SU-DHL-6 (cell line): ENCODE measurements around the gene FJX1.

Source experiments
- H2AFZ ChIP-seq: fragments of 200-600 bp; sonication (generic); 2 replicates; pipeline ENCODE4 v1.6.1; 2014; ENCODE audit warnings: low read depth, mild to moderate bottlenecking, moderate library complexity, mixed read lengths, antibody characterized with exemption, low read length; ENCODE audit not compliant: severe bottlenecking
- H3F3A ChIP-seq: fragments of 200-600 bp; shearing (Covaris generic); 2 replicates; pipeline ENCODE4 v1.6.0; 2016; ENCODE audit warnings: antibody characterized with exemption, mild to moderate bottlenecking; ENCODE audit not compliant: insufficient read depth
- H3K27ac ChIP-seq: fragments of 200-600 bp; sonication (generic); 2 replicates; pipeline ENCODE4 v1.5.1; 2016; ENCODE audit warnings: low read depth, mild to moderate bottlenecking, low read length, moderate library complexity, mixed read lengths
- H3K27me3 ChIP-seq: fragments of 200-600 bp; sonication (generic), shearing (Covaris generic); 2 replicates; pipeline ENCODE4 v1.6.0; 2014; ENCODE audit warnings: mild to moderate bottlenecking, low read length
- H3K36me3 ChIP-seq: fragments of 200-600 bp; sonication (generic); 2 replicates; pipeline ENCODE4 v1.6.1; 2014; ENCODE audit warnings: mild to moderate bottlenecking, low read length, mixed read lengths
- H3K4me2 ChIP-seq: fragments of 300-600, 200-600 bp; shearing (Covaris generic), sonication (generic); 2 replicates; pipeline ENCODE4 v1.6.0; 2014; ENCODE audit warnings: low read length, low read depth, mild to moderate bottlenecking; ENCODE audit not compliant: poor library complexity, severe bottlenecking
- H3K4me3 ChIP-seq: fragments of 200-600 bp; sonication (generic); 2 replicates; pipeline ENCODE4 v1.5.1; 2014; ENCODE audit warnings: antibody characterized with exemption, low read length, mild to moderate bottlenecking, mixed read lengths; ENCODE audit not compliant: insufficient read depth, poor library complexity, severe bottlenecking
- H3K79me2 ChIP-seq: fragments of 200-600 bp; sonication (generic); 2 replicates; pipeline ENCODE4 v1.6.1; 2014; ENCODE audit warnings: mild to moderate bottlenecking, low read length, moderate library complexity; ENCODE audit not compliant: insufficient read depth
- H3K9ac ChIP-seq: fragments of 200-600 bp; sonication (generic); 2 replicates; pipeline ENCODE4 v1.7.0; 2014; ENCODE audit warnings: mild to moderate bottlenecking, low read length
- H3K9me2 ChIP-seq: fragments of 200-600 bp; sonication (generic); replicated peaks from 2 replicates; pipeline ENCODE4 v1.6.1; 2014; ENCODE audit warnings: low read length; ENCODE audit not compliant: insufficient read depth
- H3K9me3 ChIP-seq: fragments of 200-600 bp; sonication (generic); 2 replicates; pipeline ENCODE4 v1.6.1; 2014; ENCODE audit warnings: low read length, mixed read lengths; ENCODE audit not compliant: insufficient read depth
- H4K20me1 ChIP-seq: fragments of 200-600 bp; sonication (generic); 2 replicates; pipeline ENCODE4 v1.6.1; 2014; ENCODE audit warnings: low read depth, mild to moderate bottlenecking, antibody characterized with exemption, low read length, moderate library complexity, mixed read lengths
- EZH2phosphoT487 ChIP-seq: fragments of 200-600 bp; sonication (generic), shearing (Covaris generic); conservative IDR thresholded peaks from 2 replicates; pipeline ENCODE4 v1.6.1; 2018; ENCODE audit warnings: mild to moderate bottlenecking, antibody characterized with exemption, low read length, moderate library complexity, mixed read lengths
- TF ChIP-seq, protein P1 (sequence below): fragments of 200-600 bp; sonication (generic); IDR thresholded peaks from one replicate; pipeline ENCODE4 v1.5.1; 2017; ENCODE audit warnings: antibody characterized with exemption, mild to moderate bottlenecking, low read length, moderate library complexity; ENCODE audit not compliant: insufficient read depth, poor library complexity, severe bottlenecking

Gene FJX1

DNA sequence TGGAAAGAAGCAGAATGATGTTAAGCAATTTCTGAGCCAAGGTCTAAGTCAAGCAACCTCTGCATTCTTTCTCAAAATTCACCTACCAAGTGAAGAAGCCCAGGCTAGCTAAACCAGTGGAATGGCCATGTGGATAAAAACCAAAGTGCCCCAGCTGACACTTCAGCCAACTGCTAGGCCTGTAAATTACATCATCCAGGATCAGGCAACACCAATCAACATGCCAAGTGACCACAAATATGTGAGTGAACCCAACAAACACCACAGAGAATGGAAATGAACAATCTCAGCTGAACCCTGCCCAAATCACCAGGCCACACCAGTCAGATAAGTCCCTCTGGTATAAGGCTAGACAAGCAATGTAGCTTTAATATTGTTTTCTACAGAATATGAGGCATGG, 25.1 kb upstream of the FJX1 start:
- Histone ChIP-seq H3K4me2 (no peak overlapping the region), H4K20me1 (no peaks in the 10 kb centered on the region), H3K27me3 (no peaks in the 10 kb centered on the region), H3K4me3 (no peak overlapping the region), H3K27ac (no peak overlapping the region), H3K36me3 (no peaks in the 10 kb centered on the region), H3K79me2 (no peaks in the 10 kb centered on the region), H3K9me2 (no peaks in the 10 kb centered on the region), H2AFZ (no peak overlapping the region), H3F3A (no peaks in the 10 kb centered on the region), H3K9me3 (no peaks in the 10 kb centered on the region), H3K9ac (no peak overlapping the region)
- TF ChIP-seq, protein P1, sequence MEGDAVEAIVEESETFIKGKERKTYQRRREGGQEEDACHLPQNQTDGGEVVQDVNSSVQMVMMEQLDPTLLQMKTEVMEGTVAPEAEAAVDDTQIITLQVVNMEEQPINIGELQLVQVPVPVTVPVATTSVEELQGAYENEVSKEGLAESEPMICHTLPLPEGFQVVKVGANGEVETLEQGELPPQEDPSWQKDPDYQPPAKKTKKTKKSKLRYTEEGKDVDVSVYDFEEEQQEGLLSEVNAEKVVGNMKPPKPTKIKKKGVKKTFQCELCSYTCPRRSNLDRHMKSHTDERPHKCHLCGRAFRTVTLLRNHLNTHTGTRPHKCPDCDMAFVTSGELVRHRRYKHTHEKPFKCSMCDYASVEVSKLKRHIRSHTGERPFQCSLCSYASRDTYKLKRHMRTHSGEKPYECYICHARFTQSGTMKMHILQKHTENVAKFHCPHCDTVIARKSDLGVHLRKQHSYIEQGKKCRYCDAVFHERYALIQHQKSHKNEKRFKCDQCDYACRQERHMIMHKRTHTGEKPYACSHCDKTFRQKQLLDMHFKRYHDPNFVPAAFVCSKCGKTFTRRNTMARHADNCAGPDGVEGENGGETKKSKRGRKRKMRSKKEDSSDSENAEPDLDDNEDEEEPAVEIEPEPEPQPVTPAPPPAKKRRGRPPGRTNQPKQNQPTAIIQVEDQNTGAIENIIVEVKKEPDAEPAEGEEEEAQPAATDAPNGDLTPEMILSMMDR: no peak
- no peak for TF ChIP-seq EZH2phosphoT487

DNA sequence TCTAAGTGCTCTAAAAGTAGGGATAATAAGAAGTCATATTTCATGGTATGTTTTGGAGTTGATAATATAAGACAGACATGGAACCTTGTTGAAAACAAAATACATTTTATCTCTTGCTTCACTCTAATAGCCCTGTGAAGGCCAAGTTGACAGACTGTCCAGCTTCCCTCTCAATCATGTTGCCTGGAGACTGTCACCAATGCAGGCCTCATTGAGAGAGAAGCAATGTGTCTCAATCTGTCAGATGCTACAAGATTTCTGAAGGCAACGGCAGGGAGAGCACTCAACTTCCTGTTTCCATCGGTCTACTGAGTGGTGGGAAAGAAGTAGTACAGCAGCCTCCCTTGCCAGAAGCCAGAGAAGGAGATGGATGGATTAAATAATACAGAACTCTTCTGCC, 23.6 kb upstream of the FJX1 start:
- no peak overlapping the region for H2AFZ ChIP-seq
- H3K4me2 ChIP-seq: no peak overlapping the region
- TF ChIP-seq, protein P1: no peak
- TF ChIP-seq EZH2phosphoT487: no peak
- no peaks in the 10 kb centered on the region for H3K9me3 ChIP-seq
- H4K20me1 ChIP-seq: no peaks in the 10 kb centered on the region
- no peaks in the 10 kb centered on the region for H3K79me2 ChIP-seq
- H3K4me3 ChIP-seq: no peak overlapping the region
- no peaks in the 10 kb centered on the region for H3K36me3 ChIP-seq
- H3K9ac ChIP-seq: no peak overlapping the region
- no peaks in the 10 kb centered on the region for H3K27me3 ChIP-seq
- H3K9me2 ChIP-seq: no peaks in the 10 kb centered on the region
- H3K27ac ChIP-seq: no peak overlapping the region
- no peaks in the 10 kb centered on the region for H3F3A ChIP-seq

DNA sequence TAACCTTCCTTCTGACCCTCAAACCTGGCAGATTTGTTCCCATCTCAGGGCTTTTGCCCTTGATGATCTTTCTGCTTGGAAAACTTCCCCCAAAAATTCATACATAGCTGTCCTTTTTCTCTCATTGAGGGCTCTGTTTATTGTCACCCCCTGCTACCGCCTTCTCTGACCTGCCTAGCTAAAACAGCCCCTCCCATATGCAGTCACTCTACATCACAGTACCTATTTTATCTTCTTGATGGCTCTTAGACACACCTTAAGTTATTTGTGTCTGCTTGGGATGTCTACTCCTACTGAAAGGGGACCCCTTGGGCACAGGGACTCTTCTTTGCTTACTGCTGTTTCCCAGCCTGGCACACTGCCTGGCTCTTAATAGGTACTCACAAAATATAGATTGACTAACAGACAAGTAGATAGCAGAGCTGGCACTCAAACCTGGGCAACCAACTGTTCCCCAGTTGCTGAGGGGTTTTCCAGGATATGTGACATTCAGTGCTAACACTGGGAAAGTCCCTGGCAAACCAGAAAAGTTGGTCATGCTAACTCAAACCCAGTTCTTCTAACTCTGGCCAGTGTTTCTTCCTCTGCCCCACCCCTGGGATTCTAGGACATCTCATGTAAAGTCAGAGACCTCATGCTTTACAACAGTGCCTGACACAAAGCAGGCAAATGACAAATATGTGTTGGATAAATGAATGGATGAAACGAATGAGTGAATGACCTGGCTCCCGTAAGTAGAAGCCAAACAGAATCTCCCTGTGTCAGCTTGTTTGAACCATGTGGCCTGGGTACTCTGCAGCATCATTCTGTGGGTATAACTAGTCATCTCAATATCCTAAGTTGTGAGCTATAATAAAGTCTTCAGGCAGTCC, 19.8 kb upstream of the FJX1 start:
- H3K9ac ChIP-seq: no peak overlapping the region
- no peaks in the 10 kb centered on the region for H3K36me3 ChIP-seq
- H3K79me2 ChIP-seq: no peaks in the 10 kb centered on the region
- no peak overlapping the region for H3K4me3 ChIP-seq
- no peak overlapping the region for H3K27ac ChIP-seq
- H2AFZ ChIP-seq: no peak overlapping the region
- no peaks in the 10 kb centered on the region for H3K9me3 ChIP-seq
- no peak overlapping the region for H3K4me2 ChIP-seq
- H3F3A ChIP-seq: no peaks in the 10 kb centered on the region
- TF ChIP-seq, protein P1: no peak
- TF ChIP-seq EZH2phosphoT487: no peak
- H4K20me1 ChIP-seq: no peaks in the 10 kb centered on the region
- no peaks in the 10 kb centered on the region for H3K9me2 ChIP-seq
- no peaks in the 10 kb centered on the region for H3K27me3 ChIP-seq
